ENCODE measurements around the gene ASB7.

The ASB7 gene

GRCh38 chr15:100658895-100659294, 56.5 kb downstream of the ASB7 start:
- TF ChIP-seq CTCF (IDR thresholded peaks at IDR 0.05; ENCODE audit: insufficient read depth, low read length, missing control alignments): no peak
- no peak overlapping the region for H3K4me3 ChIP-seq (ENCODE audit: low read depth, low read length)
- no peak for DNase-seq (ENCODE audit: low read depth, low spot score)
- CTCF ChIA-PET: interaction anchor here (1.2 to 1.3 kb wide), 2 partner anchors 214 to 348 kb away, joined by 3 to 5 read pairs; no protein-coding TSS in a partner anchor
- POLR2A ChIA-PET: no interaction called here

- H3K4me3 ChIP-seq (ENCODE audit: low read depth, low read length): no peak overlapping the region
- ChIA-PET CTCF (interaction anchor here (1.1 to 3.0 kb wide), 5 partner anchors 10 to 354 kb away, joined by 4 to 16 read pairs (median 4); no protein-coding TSS in a partner anchor), POLR2A (no interaction called here)
- DNase-seq (ENCODE audit: low read depth, low spot score): no peak
- TF ChIP-seq CTCF (IDR thresholded peaks at IDR 0.05; ENCODE audit: insufficient read depth, low read length, missing control alignments): no peak
These were observed 58.8 kb downstream of the ASB7 start for GRCh38 chr15:100661156-100661555.

- POLR2A ChIA-PET: no interaction called here
- peak; percentile 56 for TF ChIP-seq CTCF (IDR thresholded peaks at IDR 0.05; ENCODE audit: insufficient read depth, low read length, missing control alignments)
- H3K4me3 ChIP-seq (ENCODE audit: low read depth, low read length): no peak overlapping the region
- CTCF ChIA-PET: interaction anchor here (0.7 to 3.0 kb wide), 8 partner anchors 8 to 255 kb away, joined by 3 to 16 read pairs (median 4); no protein-coding TSS in a partner anchor
- no peak for DNase-seq (ENCODE audit: low read depth, low spot score)
These were observed 60.9 kb downstream of the ASB7 start for GRCh38 chr15:100663086-100663914.

- CTCF ChIA-PET: interaction anchor here (0.7 to 1.7 kb wide), 5 partner anchors 28 to 211 kb away, joined by 3 to 7 read pairs (median 4); no protein-coding TSS in a partner anchor
- DNase-seq (ENCODE audit: low read depth, low spot score): no peak
- POLR2A ChIA-PET: no interaction called here
- no peak for TF ChIP-seq CTCF (IDR thresholded peaks at IDR 0.05; ENCODE audit: insufficient read depth, low read length, missing control alignments)
- no peak overlapping the region for H3K4me3 ChIP-seq (ENCODE audit: low read depth, low read length)
These were observed 61.5 kb downstream of the ASB7 start for GRCh38 chr15:100663915-100664281.

- no peak overlapping the region for H3K4me3 ChIP-seq (ENCODE audit: low read depth, low read length)
- CTCF ChIA-PET: interaction anchor here (0.7 to 2.9 kb wide), 4 partner anchors 207 to 343 kb away, joined by 3 to 9 read pairs (median 6); no protein-coding TSS in a partner anchor
- TF ChIP-seq CTCF (IDR thresholded peaks at IDR 0.05; ENCODE audit: insufficient read depth, low read length, missing control alignments): no peak
- POLR2A ChIA-PET: no interaction called here
- no peak for DNase-seq (ENCODE audit: low read depth, low spot score)
These were observed 63.2 kb downstream of the ASB7 start for GRCh38 chr15:100665570-100665969.
